NCI-H526 treated with DMSO at 0.1 percent for 48 hours (cell line): ENCODE results near the gene NHLRC4.

Experiments used
- DNase-seq: peaks from one replicate; lab custom pipeline; 2025; lab: John Stamatoyannopoulos, UW

The NHLRC4 gene, protein sequence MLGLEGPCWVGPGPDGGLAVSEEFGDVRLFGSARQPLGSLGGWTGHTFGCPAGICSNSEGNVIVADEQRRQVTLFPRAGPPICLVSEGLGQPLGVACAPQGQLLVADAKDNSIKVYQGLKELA

DNA sequence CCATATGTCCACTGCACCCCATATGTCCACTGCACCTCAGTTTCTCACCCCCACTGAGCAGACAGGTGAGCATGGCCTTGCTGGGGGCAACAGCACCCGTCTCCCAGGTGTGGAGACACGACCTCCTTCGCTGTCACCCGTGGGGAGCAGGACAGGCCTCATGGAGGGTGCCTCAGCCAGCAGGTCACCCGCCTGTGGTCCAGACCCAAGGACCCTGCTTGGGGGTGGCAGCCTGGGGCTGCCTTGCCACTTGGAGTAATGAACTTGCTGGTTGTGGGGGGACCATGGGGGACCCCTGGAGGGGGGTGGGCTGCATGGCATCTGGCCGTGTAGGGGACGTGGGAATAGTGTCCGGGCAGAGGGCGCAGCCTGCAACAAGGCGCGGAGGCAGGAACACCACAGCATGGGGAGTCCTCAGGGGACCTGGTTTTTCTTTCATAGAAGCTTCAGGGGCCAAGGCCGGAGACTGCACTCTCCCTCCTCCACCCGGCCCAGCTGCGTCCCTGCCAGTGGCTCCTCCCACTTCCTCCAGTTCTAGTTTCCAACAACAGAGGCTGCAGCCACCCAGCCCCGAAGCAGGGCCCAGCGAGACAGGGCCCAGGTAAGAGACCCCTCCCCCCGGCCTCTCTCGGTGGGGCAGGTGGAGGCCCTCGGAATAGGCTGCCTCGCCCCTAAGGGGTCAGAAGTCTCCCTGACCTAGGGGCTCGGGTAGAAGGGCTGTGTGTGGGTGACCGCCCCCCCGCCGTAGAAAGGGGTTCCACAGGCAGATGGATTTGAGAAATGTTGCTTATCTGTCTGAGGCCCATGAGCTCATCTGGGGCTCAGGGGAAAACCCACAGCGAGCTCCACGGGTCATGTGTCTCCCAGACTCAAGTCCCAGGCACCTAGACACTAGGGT, at the start of gene NHLRC4:
NHLRC4 (plus strand) TSS at position 531 of the 898 bp plus-strand sequence. CDS start 1,043 bp downstream, outside the sequence.
- DNase-seq: peak; percentile 17

DNA sequence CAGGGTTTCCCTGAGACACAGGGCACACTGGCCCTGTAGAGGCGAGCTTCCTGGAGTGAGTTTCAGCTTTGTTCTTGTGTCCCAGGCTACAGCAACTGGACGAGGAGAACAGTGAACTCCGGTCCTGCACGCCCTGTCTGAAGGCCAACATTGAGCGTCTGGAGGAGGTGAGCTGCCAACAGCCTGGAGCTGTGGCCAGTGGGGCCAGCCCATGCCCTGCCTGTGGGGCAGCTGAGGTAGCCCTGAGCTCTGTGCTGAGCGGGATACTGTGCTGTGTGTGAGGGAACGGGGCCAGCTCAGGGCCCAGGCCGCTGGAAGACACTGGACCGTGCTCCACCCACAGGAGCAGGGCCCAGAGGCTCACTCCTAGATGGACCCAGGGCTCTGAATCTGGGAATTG, 47.9 kb upstream of the NHLRC4 start:
- no peak for DNase-seq

DNA sequence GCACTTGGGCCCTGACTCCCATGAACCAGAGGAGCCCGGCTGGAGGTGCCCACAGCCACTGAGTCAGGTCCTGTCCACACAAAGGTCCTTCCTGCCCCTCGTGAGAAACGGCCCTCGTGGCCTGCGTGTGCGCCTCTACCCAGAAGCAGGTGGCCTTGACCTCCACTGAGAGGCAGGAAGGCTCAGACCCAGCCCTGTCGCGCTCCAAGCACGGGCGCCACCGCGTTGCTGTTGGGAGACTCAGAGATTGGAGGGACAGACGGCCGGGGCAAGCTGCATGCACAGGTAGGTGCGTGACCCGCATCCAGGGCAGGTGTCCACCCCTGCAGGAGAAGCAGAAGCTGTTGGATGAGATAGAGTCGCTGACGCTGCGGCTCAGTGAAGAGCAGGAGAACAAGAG, 47.4 kb upstream of the NHLRC4 start:
- DNase-seq: no peak

DNA sequence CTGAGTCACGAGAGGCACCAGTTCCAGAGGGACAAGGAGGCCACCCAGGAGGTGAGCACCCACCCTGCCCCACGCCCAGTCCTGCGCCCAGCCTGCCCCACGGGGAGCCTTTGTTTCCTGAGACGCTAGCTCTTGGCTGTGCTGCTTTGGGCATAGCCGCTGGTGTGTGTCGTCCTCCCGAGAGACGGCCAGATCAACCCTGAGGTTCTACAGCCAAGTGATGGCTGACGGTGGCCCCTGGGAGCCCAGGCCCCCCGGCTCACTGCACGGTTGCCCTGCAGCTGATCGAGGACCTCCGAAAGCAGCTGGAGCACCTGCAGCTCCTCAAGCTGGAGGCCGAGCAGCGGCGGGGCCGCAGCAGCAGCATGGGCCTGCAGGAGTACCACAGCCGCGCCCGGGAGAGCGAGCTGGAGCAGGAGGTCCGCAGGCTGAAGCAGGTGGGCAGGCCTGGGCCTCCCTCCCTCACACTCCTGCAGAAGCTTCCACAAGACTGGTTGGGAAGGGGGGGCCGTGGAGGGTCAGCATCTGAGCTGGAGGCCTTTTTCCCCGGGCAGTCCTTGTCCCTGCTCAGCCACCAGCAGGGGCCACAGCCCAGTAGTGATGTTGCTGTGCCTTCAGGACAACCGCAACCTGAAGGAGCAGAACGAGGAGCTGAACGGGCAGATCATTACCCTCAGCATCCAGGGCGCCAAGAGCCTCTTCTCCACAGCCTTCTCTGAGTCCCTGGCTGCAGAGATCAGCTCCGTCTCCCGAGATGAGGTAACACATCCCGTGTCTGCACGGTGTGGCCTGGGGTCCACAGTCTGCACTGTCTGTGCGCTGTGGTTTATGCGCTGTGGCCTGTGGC, 46.7 kb upstream of the NHLRC4 start:
- DNase-seq: no peak

DNA sequence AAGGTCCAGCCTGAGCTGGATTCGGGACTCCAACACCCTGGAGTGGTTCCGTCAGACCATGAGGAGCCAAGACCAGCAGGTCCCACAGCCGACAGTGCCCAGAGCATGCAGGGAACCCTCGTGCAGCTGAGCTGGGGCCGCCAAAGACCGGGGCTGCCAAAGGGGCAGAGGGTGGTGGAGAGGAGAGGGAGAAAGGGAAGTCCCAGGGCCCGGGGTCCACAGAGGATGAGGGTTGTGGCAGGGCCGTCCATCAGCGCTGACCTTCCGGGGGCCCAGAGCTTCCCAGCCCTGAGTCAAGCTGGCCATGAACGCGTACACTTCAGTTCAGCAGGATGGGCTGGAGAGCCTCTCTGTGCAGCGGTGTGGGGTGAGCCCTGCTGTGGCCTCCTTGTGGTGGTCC, 46.0 kb upstream of the NHLRC4 start:
- no peak for DNase-seq

DNA sequence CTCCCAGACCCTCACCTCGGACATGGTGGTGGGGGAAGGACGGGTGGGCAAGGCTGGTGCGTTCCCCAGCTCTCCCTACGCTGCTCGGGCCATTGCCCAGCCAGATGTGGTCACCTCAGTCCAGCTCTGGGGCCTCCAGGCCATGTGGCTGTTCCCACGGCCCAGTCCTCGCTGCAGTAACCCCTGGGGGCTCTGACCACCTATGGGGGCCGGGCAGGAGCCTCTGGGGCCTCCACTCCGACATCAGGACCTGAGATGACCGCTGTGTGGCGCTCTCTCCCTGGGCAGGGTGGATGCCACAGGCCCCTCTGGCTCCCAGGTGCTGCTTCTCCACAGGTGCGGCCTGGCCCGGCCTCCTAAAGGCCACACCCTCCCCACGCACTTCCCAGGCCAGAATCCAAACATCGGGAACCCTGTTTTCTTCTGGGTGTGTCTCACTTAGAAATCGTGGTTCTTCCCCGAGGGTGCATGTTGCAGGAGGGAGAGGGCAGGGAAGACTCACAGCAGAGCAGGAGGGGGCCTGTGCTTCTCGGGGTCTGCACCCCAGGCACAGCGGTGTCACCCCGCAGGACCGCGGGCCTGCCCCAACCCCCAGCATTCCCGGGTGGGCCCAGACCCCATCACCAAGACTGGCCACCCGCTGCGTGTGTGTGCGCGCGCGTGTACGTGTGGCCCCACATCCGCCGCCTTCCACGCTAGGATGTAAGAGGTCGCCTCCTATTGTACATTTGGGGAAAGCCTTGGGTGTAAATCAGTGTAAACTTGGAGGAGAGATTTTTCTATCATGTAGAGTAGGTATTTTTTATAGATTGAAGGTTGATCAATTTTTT, 45.2 kb upstream of the NHLRC4 start:
- no peak for DNase-seq

DNA sequence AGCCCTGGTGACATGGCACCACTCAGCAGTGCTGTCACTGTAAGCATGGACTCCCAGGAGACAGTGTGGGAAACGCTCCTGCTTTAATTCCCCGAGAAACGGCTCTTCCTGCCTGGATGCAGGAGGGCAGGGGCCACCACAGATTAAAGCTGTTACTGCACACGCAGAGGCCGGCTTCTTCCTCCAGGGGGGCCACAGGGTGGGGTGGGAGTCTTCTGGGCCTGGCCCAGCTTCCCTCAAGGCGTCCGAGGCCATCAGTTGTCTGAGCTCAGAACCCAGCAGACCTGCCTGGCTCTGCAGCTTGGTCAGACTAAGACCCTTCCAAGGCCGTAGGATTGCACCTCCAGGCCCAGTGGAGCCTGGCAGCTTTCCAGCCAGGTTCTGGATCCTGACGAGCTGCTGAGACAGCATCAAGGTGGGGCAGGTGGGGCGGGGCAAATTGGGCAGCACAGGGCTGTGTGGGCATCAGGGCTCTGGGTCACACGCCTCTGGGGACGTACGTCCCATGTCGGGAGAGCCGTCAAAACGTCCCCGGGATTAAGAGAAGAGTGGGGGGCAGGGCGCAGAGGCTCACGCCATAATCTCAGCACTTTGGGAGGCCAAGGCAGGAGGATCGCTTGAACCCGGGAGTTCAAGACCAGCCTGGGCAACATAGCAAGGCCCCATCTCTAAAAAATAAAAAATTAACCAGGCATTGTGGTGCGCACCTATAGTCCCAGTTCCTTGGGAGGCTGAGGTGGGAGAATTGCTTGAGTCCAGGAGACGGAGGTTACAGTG, 44.3 kb upstream of the NHLRC4 start:
- no peak for DNase-seq

DNA sequence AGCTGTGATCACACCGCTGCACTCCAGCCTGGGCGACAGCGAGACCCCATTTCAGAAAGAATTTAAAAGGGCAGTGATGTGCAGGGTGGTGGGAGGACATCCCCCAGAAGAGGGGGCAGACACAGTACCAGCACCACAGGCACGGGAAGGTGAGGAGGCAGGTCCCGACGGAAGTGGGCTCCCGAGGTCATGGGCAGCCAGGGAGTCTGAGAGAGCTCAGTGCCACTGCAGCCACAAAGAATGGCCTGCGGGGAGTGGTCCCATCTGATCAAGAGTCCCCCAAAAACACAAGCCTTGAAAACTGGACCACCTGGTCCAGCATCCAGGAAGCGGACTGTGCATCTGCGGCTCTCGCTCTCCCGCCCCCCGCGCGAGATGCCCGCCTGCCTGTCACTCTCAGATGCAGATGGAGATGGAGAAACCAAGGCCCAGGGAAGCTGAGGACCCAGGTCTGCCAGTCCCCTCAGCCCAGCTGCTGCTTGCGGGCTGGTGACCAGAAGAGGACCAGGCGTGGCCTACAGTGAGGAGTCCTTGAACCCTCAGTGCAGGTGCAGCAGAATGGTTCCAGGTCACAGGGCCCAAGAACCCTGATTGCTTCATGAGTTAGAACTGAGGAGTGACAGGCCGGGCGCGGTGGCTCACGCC, 43.6 kb upstream of the NHLRC4 start:
- no peak for DNase-seq

DNA sequence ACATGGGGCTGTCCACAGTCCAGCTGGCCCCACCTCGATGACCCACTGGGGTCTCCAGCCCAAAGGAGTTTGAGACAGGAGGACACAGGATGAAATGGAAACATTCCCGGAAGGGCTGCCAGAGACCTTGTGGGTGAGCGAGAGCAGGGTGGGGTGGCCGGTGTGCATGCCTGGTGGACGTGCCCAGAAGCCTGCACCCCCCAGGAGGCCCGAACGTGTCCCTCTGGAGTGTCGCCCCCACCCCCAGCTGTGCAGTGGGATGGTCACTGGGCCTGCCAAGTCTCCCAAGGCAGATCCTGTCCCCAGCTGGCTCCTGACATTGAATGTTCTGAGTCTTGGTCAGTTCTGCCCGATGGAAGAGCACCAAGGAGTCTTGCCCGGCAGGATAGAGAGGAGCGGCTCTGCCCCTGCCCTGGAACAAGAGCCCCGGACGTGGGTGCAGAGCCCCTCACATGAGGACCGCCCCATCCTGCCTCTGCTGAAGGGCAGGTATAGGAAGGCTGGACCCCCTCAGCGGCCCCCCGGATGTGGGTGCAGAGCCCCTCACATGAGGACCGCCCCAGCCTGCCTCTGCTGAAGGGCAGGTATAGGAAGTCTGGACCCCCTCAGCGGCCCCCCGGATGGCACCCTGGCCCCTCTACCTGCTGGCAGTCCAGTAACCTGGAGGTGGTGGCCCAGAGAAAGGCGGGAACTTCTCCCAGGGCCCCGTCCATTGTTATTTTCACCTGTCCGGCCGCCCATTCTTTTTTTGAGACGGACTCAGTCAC, 42.3 kb upstream of the NHLRC4 start:
- no peak for DNase-seq

DNA sequence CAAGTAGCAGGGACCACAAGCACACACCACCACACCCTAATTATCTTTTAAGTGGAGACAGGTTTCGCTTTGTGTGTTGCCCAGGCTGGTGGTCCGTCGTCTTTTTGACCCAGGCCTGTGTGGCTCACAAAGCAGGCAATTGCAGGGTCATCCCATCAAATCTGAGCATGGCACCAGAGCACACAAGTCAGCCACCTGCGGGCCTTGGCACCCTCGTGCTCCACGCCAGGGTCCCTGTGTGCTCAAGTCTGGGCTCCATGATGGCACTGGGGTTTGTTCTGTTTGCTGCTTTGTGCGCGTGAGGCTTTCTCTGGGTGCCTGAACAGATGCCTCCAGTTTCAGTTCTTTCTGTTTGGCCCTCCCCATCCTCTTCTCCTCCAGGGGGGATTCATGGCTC, 41.7 kb upstream of the NHLRC4 start:
- no peak for DNase-seq

DNA sequence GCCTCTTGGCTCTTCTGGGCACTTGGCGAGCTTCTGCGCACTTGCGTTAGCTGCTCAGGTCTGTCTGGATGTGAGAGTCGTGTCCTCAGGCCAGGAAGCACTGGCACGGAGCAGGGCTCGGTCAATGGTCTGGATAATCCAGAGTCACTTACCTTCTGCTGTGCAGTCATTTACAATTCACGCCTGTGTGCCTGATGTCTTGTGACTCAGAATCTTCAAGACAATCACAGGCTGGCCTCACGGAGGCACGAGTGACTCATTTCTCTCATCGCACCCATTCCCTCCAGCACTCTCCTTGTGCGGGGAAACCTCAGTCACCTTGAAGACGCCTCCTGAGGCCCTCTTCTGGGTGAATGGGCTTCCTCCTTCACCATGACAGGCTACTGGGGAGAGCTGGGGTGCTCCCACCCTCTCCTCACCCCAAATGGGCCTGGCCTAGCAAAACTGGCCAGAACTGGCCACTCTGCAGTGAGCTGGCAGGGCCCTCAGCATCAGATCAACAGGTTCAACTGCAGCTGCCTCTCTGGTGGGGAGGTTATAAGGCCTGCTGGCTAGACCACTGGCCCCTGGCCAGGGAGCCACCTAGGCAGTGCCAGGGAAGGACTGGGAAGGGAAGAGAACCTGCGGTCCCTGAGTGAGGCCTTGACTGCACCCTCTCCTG, 41.2 kb upstream of the NHLRC4 start:
- no peak for DNase-seq

DNA sequence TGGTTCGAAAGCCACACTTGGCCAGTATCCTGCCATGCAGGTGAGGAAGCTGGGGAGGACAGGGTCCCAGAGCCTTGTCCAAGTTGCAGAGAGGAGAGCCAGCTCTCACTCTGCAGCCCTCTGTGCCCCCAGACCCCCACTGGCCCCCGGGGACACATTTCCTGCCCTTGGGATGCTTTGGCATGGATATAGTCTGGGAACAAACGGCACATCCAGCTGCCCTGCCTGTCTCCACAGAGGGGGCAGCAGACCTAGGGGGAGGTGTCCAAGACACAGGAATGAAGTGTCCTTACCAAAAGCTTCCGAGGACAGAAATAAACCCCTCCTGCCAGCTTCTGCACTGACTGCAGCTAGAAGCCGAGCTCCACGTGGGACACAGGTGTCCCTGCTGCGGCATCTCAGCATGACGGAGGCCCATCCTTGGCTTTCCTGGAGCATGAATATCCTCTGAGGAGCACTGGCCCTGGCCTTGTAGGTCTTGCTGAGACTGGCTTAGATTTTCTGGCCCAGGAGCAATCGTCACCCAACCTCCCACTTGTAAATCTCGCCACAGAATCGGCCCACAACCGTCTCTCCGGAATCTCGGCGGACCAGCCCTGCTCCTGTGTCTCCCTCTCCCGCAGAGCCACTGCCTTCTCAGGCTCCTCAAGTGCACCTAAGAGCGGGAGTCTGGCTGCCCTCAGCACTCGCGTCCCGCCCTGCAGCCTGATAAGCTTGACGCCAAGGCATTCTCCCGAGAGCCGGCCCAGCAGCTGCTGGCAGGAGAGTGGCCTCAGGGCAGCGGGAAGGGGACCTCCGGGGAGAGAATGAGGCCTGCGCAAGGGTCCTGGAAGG, 40.4 kb upstream of the NHLRC4 start:
- DNase-seq: no peak

DNA sequence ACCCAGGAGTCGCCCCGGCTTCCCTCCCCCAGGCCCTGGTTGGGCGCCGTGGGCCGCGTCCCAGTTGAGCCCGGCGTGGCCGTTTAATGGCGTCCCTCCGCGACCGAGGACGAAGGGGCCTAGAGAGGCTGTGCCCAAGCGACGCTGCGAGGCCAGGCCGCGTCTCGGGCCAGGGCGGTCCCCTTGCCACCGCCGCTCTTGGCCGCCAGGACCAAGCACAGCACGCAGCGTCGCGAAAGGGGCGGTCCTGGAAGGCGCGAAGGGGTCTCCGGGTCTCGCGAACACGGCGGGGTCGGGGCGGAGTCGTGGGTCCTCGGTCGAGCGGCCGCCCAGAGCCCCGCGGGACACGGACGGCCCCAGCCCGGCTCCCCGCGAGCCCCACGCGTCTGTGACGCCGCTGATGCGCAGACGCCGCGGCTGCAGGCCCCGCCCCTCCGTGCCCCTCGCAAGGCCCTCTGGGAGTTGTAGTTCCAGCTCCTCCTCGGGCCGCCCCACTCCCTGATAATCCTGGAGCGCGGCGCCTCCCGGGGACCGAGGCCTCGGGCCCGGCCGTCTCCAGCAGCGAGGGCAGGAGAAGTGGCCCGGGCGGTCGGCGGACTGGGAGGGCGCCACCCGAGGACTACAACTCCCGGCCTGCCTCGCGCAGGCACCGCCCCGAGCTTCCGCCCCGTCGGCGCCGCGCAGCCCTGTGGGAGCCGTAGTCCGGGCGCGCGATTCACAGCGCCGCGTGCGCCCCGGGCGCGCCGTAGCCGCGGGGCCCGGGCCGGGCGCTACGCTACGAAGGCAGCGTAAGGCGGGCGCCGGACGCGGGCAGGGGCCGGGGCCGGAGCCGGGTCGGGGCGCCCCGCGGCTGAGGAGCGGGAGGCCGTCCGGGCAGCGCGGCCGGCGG, 39.5 kb upstream of the NHLRC4 start, which contains the start of gene CAPN15:
CAPN15 (plus strand) TSS at position 698 of the 889 bp plus-strand sequence. CDS start 19,127 bp downstream, outside the sequence.
- DNase-seq: peak; percentile 63

DNA sequence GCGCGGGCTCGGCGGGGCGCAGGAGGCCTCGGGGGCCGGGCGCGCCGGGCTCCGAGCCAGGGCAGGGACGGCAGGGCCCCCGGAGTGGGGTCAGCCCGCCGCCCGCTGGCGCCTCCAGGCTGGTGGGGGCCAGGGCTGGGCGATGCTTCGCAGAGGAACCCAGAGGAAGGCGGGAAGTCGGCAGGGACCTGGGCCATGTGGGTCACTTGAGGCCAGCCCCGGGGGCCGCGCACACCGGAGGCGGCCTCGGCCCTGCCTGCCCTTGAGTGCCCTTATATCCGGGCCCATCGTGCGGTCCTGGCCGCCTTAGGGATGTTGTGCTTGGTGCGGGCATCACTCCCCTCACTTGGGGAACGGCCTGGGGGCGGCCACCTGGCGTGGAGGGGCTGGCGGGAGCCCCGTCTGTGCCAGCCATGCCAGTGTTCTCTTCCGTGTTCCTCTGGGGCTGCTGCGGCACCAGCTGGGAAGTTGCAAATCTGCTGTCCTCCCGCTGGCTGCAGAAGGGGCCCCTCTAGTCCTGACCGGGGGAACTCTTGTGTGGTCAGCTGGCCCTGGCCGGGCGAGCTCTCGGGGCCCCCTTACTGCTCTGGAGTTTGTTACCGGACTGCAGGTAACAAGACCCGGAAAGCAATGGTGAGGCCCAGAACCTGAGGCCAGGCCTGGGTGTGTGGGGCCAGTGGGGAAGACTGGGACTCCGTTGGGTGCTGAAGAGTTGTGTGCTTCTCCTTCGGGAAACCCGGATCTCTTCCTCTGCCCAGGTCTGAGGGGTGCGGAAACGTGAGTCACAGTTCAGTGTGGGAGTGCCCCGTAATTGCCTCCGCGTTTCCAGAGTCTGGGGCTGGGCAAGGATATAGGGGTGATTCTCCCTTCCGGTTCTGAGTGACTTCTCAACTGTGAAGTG, 38.4 kb upstream of the NHLRC4 start:
- no peak for DNase-seq

DNA sequence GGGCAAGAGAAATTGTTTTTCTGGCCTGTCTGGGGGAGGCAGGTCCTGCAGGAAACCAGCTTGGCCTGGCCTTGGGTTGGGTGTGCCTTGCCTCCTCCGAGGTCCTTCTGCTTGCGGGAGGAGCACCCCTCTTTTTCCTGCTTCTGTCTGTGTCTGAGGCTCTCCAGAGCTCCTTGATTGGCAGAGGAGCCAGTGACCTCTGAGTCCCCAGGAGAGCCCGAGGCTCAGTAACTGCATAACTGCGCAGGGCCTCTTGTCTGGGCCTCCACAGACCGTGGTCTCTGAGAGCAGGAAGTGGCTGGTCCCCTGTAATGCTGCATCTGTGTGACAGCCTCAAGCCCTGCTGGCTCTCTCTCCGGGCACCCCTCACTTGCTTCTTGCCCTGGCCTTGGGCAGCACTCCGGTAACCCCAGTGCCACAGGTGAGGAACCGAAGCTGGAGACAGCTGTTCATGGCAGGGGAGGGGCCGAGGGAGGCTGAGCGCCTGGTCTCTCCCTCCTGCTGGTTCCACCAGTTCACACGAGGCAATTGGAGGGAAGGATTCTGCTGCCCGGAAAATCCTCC, 37.7 kb upstream of the NHLRC4 start:
- no peak for DNase-seq
